NT2/D1 (cell line): ENCODE measurements around the gene PODXL.
"Not testable (repeated sequence)": the region's sequence is repeated elsewhere in the genome, so short reads cannot be mapped to it uniquely, and the experiment has no call there.

Experiments used
- DNase-seq: peaks from one replicate; pipeline ENCODE4 v3.0.0-alpha.2; 2011; ENCODE audit warnings: low read depth, low spot score
- H3K27me3 ChIP-seq: 2 replicates; pipeline ENCODE4 v1.6.0; 2011; ENCODE audit warnings: mild to moderate bottlenecking; ENCODE audit not compliant: insufficient read length, insufficient read depth
- H3K36me3 ChIP-seq: 2 replicates; pipeline ENCODE4 v1.6.1; 2011; ENCODE audit warnings: mild to moderate bottlenecking, low read length, mixed read lengths; ENCODE audit not compliant: insufficient read depth, insufficient read length
- H3K4me1 ChIP-seq: 2 replicates; pipeline ENCODE4 v1.5.1; 2011; ENCODE audit not compliant: insufficient read depth, insufficient read length
- H3K4me3 ChIP-seq: 2 replicates; pipeline ENCODE4 v1.5.1; 2011; ENCODE audit warnings: low read depth; ENCODE audit not compliant: insufficient read length
- H3K9ac ChIP-seq: 2 replicates; pipeline ENCODE4 v1.6.0; 2011; ENCODE audit warnings: low read depth; ENCODE audit not compliant: insufficient read length
- H3K9me3 ChIP-seq: 2 replicates; pipeline ENCODE4 v1.5.1; 2011; ENCODE audit warnings: mild to moderate bottlenecking, low read length; ENCODE audit not compliant: insufficient read depth
- SUZ12 ChIP-seq: IDR thresholded peaks from 2 replicates; pipeline ENCODE4 v1.6.1; 2011; ENCODE audit not compliant: insufficient read length, insufficient read depth; ENCODE audit errors: extremely low read depth
- YY1 ChIP-seq: IDR thresholded peaks from 2 replicates; pipeline ENCODE4 v1.6.1; 2011; ENCODE audit not compliant: insufficient read length, insufficient read depth
- ZNF274 ChIP-seq: IDR thresholded peaks from 2 replicates; pipeline ENCODE4 v1.6.1; 2011; ENCODE audit warnings: mild to moderate bottlenecking, low read depth, low read length

The PODXL gene

DNA sequence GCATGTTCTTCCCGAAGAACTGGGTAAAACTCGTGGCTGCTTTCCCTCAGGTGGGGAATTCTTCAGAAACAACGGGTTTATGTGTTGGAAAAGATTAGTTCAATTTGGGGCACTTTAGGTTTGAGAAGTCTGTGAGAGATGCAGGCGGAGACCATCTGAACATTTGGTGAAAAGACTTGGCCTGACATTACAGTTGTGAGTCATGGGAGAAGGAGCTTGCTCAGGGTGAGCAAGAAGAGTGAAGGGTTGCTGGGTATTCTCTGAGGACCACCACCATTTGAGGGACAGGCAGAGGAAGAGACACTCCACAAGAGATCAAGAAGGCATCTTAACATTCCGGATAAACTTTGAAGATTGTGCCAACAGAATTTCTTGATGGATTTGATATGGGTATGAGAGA lies 88.6 kb downstream of the PODXL start:
- Histone ChIP-seq H3K36me3 (peaks cover 54% of the 10 kb centered on the region), H3K4me1 (no peaks in the 10 kb centered on the region), H3K9ac (no peak overlapping the region), H3K27me3 (no peaks in the 10 kb centered on the region), H3K9me3 (no peaks in the 10 kb centered on the region), H3K4me3 (no peak overlapping the region)
- no peak for DNase-seq
- no peak for TF ChIP-seq ZNF274
- no peak for TF ChIP-seq SUZ12
- TF ChIP-seq YY1, result no peak

DNA sequence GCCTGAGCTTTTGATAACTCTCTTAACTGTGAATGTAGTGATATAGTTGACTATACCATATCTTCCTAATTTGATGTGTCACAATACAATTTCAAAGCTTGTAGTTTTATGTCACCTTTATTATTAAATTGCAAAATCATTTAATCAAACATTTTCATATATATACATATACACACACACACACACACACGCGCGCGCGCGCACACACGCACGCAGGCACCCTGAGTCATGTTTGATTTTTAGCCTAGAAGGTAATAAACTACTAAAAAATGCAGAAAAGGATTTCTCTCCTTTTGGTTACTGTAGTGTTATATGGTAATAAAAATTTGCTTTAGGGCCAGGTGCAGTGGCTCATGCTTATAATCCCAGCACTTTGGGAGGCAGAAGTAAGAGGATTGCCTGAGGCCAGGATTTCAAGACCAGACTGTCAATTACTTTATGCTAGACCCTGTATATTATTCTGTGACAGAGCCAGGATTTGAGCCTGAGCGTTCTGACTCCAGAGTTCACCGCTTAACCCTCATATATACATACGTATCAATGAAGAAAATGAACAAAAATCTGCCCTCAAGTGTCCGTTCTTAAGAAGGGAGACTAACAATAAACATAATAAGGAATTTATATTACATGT lies 89.6 kb downstream of the PODXL start:
- TF ChIP-seq YY1 (no peak), SUZ12 (no peak), ZNF274 (no peak)
- Histone ChIP-seq H3K27me3 (no peaks in the 10 kb centered on the region), H3K4me3 (no peak overlapping the region), H3K9me3 (no peaks in the 10 kb centered on the region), H3K4me1 (no peaks in the 10 kb centered on the region), H3K9ac (no peak overlapping the region), H3K36me3 (peaks cover 54% of the 10 kb centered on the region)
- no peak for DNase-seq

DNA sequence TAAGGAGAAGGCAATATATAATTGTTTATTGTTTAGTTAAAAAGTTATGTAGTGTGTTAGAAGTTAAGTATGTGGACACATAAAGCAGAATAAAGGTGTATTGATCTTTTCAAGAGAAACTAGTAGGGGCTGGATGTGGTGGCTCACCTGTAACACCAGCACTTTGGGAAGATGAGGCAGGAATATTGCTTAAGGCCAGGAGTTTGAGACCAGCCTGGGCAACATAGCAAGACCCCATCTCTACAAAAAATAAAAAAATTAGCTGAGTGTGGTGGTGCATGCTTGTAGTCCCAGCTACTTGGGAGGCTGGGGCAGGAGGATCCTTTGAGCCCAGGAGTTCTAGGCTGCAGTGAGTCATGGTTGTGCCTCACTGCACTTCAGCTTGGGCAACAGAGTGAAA lies 93.7 kb downstream of the PODXL start:
- not testable (repeated sequence) for H3K4me3 ChIP-seq, H3K27me3 ChIP-seq, H3K9me3 ChIP-seq, H3K9ac ChIP-seq, DNase-seq, H3K4me1 ChIP-seq
- H3K36me3 ChIP-seq, result peaks cover 27% of the 10 kb centered on the region

DNA sequence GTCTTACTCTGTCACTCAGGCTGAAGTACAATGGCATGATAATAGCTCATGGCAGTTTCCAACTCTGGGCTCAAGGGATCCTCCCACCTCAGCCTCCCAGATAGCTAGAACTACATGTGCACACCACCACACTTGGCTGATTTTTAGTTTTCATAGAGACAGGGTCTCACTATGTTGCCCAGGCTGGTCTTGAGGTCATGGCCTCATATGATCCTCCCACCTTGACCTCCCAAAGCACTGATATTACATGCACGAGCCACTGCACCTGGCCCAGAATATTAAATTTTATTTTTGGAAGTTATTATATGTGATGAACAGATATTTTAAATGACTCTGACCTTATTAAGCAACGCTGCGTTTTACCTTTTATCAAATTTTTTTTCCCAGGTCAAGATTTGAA lies 94.4 kb downstream of the PODXL start:
- no peak overlapping the region for H3K4me3 ChIP-seq
- H3K9ac ChIP-seq, result no peak overlapping the region
- no peak for DNase-seq
- H3K36me3 ChIP-seq, result peaks cover 23% of the 10 kb centered on the region
- TF ChIP-seq YY1, result no peak
- no peak for TF ChIP-seq ZNF274
- no peak for TF ChIP-seq SUZ12
- H3K27me3 ChIP-seq, result no peaks in the 10 kb centered on the region
- no peaks in the 10 kb centered on the region for H3K9me3 ChIP-seq
- H3K4me1 ChIP-seq, result no peaks in the 10 kb centered on the region

DNA sequence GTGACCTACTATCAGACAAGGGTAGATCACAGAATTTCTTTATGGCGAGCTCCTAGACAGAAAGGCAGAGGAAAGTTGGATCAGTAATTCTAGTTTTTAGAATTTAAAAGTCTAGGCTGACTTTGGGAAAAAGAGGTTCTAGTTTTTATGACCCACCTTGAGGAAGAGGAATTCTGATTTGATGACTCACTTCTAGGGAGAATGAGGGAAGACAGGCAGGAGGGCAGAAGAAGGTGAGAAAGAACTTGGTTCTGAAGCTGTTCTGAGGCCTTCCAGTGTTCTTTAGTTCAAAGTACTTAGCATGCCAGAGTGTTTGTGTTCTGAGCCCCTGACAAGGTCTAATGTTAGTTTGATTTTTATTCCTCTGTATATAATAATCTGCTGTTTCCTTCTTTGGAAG lies 97.2 kb downstream of the PODXL start:
- H3K4me1 ChIP-seq, result no peaks in the 10 kb centered on the region
- DNase-seq, result no peak
- H3K9ac ChIP-seq, result no peak overlapping the region
- TF ChIP-seq SUZ12 (no peak), YY1 (no peak), ZNF274 (no peak)
- no peaks in the 10 kb centered on the region for H3K27me3 ChIP-seq
- H3K4me3 ChIP-seq, result no peak overlapping the region
- H3K9me3 ChIP-seq, result no peaks in the 10 kb centered on the region
- peaks cover 10% of the 10 kb centered on the region for H3K36me3 ChIP-seq

DNA sequence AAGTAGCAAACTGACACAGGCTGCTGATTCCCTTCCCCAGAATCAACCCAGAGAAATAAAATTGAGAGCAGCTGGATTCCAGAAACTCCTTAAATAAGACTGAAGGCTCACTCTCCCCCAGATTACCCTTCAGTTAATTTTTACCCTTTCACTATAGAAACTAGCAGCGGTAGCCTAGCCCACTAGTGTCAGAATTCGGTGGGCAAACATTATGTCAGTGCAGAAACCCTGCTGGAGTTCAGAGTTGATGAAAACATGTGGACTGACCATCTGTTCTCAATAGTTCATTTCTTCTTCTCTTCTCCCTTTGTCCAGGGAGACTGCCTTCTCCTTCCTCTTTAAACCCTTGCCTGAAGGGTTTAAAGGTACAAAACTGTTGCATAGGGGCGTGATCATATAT lies 100.1 kb downstream of the PODXL start:
- H3K9me3 ChIP-seq, result no peaks in the 10 kb centered on the region

DNA sequence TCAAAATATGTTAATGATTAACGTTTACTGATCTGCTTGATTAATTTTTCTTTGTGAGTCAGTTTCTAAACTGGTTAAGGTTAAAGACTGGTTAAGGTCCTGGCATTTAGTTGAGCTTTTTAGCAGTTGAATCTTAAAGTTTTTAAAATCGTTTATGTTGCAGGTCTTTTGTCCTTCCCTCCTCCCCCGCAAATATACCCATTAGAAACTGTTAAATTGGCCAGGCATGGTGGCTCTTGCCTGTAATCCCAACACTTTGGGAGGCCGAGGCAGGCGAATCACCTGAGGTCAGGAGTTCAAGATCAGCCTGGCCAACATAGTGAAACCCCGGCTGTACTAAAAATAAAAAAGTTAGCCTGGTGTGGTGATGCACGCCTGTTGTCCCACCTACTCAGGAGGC lies 100.9 kb downstream of the PODXL start:
- no peak for TF ChIP-seq ZNF274
- no peak for TF ChIP-seq SUZ12
- no peak for TF ChIP-seq YY1
- H3K4me3 ChIP-seq, result no peak overlapping the region
- DNase-seq, result no peak
- H3K9me3 ChIP-seq, result no peaks in the 10 kb centered on the region
- H3K36me3 ChIP-seq, result peaks cover 3% of the 10 kb centered on the region
- no peaks in the 10 kb centered on the region for H3K27me3 ChIP-seq
- H3K4me1 ChIP-seq, result no peaks in the 10 kb centered on the region
- H3K9ac ChIP-seq, result no peak overlapping the region

More for the DNA sequence above, 100.1 kb downstream of the PODXL start:
- Histone ChIP-seq H3K27me3 (no peaks in the 10 kb centered on the region), H3K9ac (no peak overlapping the region), H3K4me3 (no peak overlapping the region), H3K36me3 (peaks cover 3% of the 10 kb centered on the region), H3K4me1 (no peaks in the 10 kb centered on the region)
- no peak for DNase-seq
- TF ChIP-seq SUZ12 (no peak), ZNF274 (no peak), YY1 (no peak)

DNA sequence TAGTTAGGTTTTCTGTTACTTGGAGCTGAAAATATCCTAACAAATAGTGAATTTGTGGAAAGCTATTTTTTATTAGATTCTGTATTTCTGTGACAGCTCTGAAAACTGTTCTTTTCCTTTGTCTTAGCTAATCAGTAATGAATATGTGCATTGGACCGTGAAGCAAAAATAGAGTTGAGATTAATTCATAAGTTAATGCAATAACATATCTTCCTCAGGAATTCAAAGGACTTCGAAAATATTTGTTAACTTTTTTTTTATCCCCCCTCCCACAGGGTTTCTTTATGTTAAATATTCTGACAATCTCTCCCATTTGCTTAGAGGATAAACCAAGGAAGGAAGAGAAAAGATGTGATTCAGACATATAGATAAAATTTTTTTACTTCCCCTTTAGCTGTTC lies 101.4 kb downstream of the PODXL start:
- Histone ChIP-seq H3K4me1 (no peaks in the 10 kb centered on the region), H3K9me3 (no peaks in the 10 kb centered on the region), H3K36me3 (peaks cover 4% of the 10 kb centered on the region), H3K27me3 (no peaks in the 10 kb centered on the region), H3K9ac (no peak overlapping the region), H3K4me3 (no peak overlapping the region)
- DNase-seq, result no peak
- TF ChIP-seq YY1 (no peak), SUZ12 (no peak), ZNF274 (no peak)
